Right cardiac atrium (tissue), 5 donors: ENCODE data around the gene P2RX5. TPM values are rescaled to one million over a fixed set of nuclear protein-coding genes. Genes with fewer than 3 reads are reported as not detected.
A peak's percentile ranks its signal among the peaks of the same experiment; 100 is the strongest.

Source experiments
- ATAC-seq, 2 donors: fragments of 200-7000 bp; cut with Tn5 transposase; one replicate each; pipeline versions ENCODE4 v1.8.0 to v1.9.1; 2020; ENCODE audit warnings: moderate library complexity in 2 of 2, mild to moderate bottlenecking in 1 of 2
- DNase-seq, 3 donors: peaks; one replicate each; pipeline ENCODE4 v3.0.0-alpha.2; 2020
- H3K27ac ChIP-seq: one replicate; pipeline ENCODE4 v1.5.1; 2013; ENCODE audit warnings: mild to moderate bottlenecking, low read length, control low read depth, moderate library complexity
- H3K27me3 ChIP-seq: one replicate; pipeline ENCODE4 v1.6.1; 2013; ENCODE audit not compliant: control insufficient read depth, insufficient read depth
- H3K4me1 ChIP-seq: one replicate; pipeline ENCODE4 v1.6.1; 2013; ENCODE audit warnings: low read length; ENCODE audit not compliant: control insufficient read depth, insufficient read depth
- H3K4me3 ChIP-seq: one replicate; pipeline ENCODE4 v1.5.1; 2013; ENCODE audit warnings: low read length, control low read depth
- H3K9me3 ChIP-seq: one replicate; pipeline ENCODE4 v1.6.1; 2013; ENCODE audit warnings: low read length; ENCODE audit not compliant: control insufficient read depth
- WGBS: extraction: QIAGEN DNeasy Blood & Tissue Kit; methylation state at CpG from one replicate; pipeline ENCODE4 v1.1.7; 2013; 5-methylcytosine and 5-hydroxymethylcytosine counted together
- intact Hi-C, 4 donors: fragments of 100-400 bp; cut with DNase I; formaldehyde crosslinking; loops; one replicate each; pipeline versions ENCODE4 v1.11.0 to v1.14.0; 2022 to 2023
- polyA plus RNA-seq: library from polyadenylated mRNA; stranded (reverse); fragments of 200-250 nt; gene quantifications from one replicate; pipeline ENCODE4 v1.2.3, GENCODE V29; 2013
- total RNA-seq, 4 donors: library from RNA; stranded (reverse); fragmentation: NEBNext Ultra II Directional; extraction: Animal tissue kit (Norgen Biotek cat#: 25700); gene quantifications; one replicate each; pipeline ENCODE4 v1.2.1, GENCODE V29; 2021
- donor health status: healthy with polysubstance abuse.
- donor health status: DM: no; HTN: yes; CAD: no.
- donor health status: DM: no; HTN: no; CAD: no.
- donor health status: DM: no; HTN: yes; CAD: no; lungs with severe emphysema.
- donor health status: DM: yes; HTN: yes; CAD: no.

The P2RX5 gene
- total and polyA plus RNA-seq, 5 donors: 5.8 to 12.5 (median 8.6) TPM

DNA sequence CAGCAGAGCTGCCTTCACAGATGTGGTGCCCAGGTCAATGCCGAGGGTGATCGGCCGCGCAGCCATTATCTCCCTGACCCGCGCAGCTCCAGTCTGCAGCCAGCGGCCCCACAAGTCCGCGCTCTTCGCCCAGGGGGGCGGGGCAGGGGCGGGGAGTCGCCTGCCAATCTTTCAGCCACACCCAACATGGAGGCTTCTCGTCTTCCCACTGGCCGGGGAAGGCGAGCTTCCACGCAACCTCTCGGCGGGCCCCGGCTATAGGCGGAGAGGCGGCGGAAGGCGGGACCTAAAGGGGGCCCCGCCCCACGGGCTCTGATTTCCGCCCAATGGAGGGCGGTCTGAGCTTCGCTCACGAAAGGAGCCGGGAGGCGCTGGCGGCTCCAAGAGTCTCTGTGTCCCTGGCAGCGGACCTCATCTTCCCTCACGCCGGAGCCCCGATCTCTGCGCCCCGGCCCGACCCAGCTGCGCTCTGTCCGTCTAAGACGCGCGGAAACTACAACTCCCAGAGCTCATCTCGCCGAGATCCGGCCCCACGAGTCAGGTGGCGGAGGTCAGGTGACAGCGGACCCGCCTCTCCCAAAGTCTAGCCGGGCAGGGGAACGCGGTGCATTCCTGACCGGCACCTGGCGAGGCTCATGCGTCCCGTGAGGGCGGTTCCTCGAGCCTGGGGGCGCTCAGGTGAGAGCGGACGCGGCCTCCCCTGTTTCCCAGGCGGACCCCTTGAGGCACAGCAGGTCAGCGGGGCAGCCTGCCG lies 59.6 kb downstream of the P2RX5 start, which contains the start of the genes CTNS and SHPK:
Gene CTNS (plus strand): TSS at position 607 of the 754 bp plus-strand sequence. CDS start 3,447 bp downstream, outside the sequence.
Gene SHPK (minus strand): TSS at position 97 of the 754 bp plus-strand sequence. CDS start 31 bp downstream, at position 66.
- H3K27me3 ChIP-seq: no peaks in the 10 kb centered on the region
- ATAC-seq (peak; percentile 97 to 99), DNase-seq (peak; percentile 97 to 99 (median 99))
- intact Hi-C loops: loop anchor here in 2 of 4 donors (10.0 kb wide), 1 partner anchor 102 kb away; no protein-coding TSS in a partner anchor
- peak within 1 kb of the TSS; percentile 93 for H3K27ac ChIP-seq
- under 1% methylated on average over 68 of the region's 68 CpGs for WGBS
- peaks cover 7% of the 10 kb centered on the region for H3K4me1 ChIP-seq
- H3K4me3 ChIP-seq: peak within 1 kb of the TSS; percentile 79
- H3K9me3 ChIP-seq: no peaks in the 10 kb centered on the region

DNA sequence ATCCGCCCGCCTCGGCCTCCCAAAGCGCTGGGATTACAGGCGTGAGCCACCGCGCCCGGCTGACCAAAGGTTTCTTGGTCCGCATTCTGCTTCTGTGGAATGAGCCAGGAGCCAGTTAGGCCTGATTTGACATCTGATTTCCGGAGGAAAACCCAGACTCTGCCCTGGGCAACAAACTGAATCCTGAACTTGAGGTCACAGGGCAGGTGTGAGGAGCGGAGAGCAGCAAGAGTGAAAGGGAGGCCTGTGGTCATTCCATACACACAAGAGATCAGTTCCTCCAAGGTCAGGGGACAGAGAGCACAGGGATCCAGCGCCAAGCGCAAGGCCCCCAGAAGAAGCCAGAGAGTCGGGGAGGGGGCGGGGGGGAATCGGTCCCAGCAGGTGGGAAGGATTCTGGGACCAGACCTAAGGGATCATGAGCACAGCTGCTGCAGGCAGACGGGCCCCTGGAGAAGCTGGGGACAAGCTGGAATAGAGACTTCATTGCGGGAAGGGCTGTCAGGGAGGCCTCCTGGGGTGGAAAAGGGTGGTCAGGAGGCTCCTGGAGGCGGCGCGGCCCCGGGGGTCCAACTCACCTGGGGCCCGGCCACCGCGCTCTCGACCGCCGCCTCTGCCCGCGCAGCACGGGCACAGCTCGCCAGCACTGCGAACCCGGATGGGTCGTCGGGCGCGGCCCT lies 60.3 kb downstream of the P2RX5 start:
- Histone ChIP-seq H3K4me3 (peak overlapping the region; percentile 79), H3K4me1 (peaks cover 4% of the 10 kb centered on the region), H3K27ac (peak overlapping the region; percentile 67), H3K9me3 (no peaks in the 10 kb centered on the region), H3K27me3 (no peaks in the 10 kb centered on the region)
- DNase-seq: peak in 1 of 3 donors; percentile 64
- ATAC-seq: no peak
- intact Hi-C loops: loop anchor here in 2 of 4 donors (10.0 kb wide), 1 partner anchor 101 kb away; no protein-coding TSS in a partner anchor
- WGBS: 21% methylated on average over 38 of the region's 38 CpGs

DNA sequence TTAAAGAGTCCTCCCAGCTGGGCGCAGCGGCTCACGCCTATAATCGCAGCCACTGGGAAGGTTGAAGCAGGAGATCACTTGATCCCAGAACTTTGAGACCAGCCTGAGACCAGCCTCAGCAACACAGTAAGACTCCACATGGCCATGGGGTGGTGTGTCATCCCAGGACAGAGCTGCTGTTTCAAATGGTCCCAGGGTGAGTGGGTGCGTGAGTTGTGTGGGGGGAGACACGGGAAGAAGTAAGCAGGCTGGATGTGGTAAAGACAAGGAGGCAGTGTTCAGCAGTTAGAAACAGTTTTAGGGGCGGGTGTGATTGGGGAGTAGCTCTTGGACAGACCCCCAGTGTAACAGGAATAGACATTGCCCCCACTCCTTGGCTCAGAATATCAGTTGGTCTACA lies 63.7 kb downstream of the P2RX5 start:
- Histone ChIP-seq H3K27me3 (no peaks in the 10 kb centered on the region), H3K9me3 (no peaks in the 10 kb centered on the region), H3K4me1 (no peaks in the 10 kb centered on the region), H3K27ac (no peak overlapping the region), H3K4me3 (no peak overlapping the region)
- WGBS: 93% methylated on average over 7 of the region's 7 CpGs
- no peak for DNase-seq
- no peak for ATAC-seq
- intact Hi-C loops: loop anchor here in 2 of 4 donors (10.0 kb wide), 1 partner anchor 97 kb away; no protein-coding TSS in a partner anchor

DNA sequence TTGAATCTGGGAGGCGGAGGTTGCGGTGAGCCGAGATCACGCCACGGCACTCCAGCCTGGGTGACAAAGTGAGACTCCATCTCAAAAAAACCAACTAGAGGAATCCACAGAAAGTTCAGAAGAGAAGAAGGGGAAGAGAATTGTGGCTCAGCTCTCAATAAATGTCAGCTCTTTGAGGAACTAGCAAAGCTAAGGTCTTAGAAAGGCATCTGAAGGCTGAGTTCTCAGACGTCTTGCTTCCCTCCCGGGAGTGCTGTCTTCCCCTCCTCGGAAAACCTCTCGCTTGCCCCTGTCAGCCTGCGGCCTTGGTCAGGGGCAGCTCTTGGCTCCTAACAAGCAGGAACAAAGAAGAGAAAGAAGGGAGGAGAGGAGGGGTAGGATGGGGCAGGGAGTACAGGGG lies 65.2 kb downstream of the P2RX5 start:
- no peak for ATAC-seq
- Histone ChIP-seq H3K4me1 (no peaks in the 10 kb centered on the region), H3K27me3 (no peaks in the 10 kb centered on the region), H3K9me3 (no peaks in the 10 kb centered on the region), H3K4me3 (no peak overlapping the region), H3K27ac (no peak overlapping the region)
- WGBS: 83% methylated on average over 10 of the region's 10 CpGs
- intact Hi-C loops: loop anchor here in 2 of 4 donors (10.0 kb wide), 1 partner anchor 96 kb away; no protein-coding TSS in a partner anchor
- no peak for DNase-seq

DNA sequence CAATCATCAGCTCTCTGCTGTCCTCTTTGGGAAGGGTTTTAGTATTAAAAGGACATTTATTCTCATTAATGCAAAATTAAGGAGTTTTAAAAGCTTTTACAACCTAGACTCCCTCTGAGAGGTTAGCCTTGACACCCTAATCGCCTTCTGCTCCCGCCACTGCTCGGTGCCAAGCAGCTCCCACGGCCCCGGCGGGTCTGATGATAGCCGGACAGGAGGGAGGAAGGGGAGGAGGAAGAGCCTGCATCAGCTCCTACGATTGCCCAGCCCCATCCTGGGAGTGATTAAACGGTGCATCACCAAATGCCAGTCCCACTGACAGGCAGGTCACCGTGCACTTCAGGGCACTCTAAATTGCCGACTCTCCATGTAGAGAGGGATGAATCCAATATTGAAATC lies 68.2 kb downstream of the P2RX5 start:
- 66% methylated on average over 11 of the region's 11 CpGs for WGBS
- Histone ChIP-seq H3K4me3 (no peak overlapping the region), H3K27me3 (no peaks in the 10 kb centered on the region), H3K27ac (no peak overlapping the region), H3K9me3 (no peaks in the 10 kb centered on the region), H3K4me1 (no peaks in the 10 kb centered on the region)
- no peak for ATAC-seq
- no peak for DNase-seq
- intact Hi-C loops: no loop called here

DNA sequence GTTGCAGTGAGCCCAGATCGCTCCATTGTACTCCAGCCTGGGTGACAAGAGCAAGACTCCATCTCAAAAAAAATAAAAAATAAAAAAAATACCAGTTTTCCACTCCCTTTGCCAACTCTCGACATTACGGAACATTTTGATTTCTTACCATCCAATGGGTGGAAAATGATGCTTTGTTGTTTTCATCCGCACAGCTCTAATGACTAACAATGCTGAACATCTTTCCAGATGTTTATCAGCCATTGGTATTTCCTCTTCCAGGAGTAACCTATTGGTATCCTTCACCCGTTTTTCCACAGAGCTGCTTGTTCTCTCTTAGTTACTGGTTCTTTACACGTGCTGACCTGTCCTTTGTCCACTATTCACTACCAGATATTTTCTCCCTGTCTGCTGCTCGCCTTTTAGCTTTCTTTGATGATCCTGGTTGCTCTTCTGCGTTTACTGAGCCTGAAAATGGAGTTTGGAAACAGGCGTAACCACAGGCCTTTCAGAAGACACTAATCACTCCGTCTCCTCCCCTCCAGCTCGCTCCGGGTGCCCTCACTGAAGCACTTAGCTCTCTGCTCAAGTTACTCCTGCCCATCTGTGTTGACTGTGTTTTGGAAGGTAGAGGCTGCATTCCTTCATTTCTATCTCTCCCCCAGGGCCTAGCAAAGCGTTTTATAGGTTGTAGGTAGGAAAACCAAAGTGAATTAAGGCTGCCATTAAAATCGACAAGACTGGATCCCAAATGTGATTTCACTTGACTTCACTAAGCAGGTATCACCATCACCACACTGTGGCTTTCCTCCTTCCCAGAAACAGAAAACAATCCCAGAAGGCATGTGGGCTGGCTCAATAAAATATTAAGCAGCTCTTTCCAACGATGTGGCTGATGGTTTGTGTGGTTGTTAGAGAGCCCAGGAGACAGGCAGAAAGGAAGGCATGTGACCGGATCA lies 68.9 kb downstream of the P2RX5 start:
- 63% methylated on average over 16 of the region's 16 CpGs for WGBS
- ATAC-seq: no peak
- Histone ChIP-seq H3K27ac (peak overlapping the region; percentile 50), H3K4me1 (no peaks in the 10 kb centered on the region), H3K4me3 (no peak overlapping the region), H3K9me3 (no peaks in the 10 kb centered on the region), H3K27me3 (no peaks in the 10 kb centered on the region)
- no peak for DNase-seq
- intact Hi-C loops: no loop called here

Other genes starting within 250 kb of the P2RX5 start
- 1 to 10 TPM in 1 of 4 donors, under 1 TPM in 1, not detected in 2; 0.45 to 1.6 TPM for gene SPATA22, start 224.3 kb downstream of the P2RX5 start, total RNA-seq
- 1.5 TPM for gene SPATA22, start 224.3 kb downstream of the P2RX5 start, polyA plus RNA-seq
- 1 to 10 TPM; 1.6 to 5.5 (median 2.5) TPM for gene ASPA, start 220.2 kb downstream of the P2RX5 start, total RNA-seq
- gene ASPA, start 220.2 kb downstream of the P2RX5 start, polyA plus RNA-seq: 1.6 TPM
- 1 to 10 TPM; 2.6 to 3.3 (median 2.8) TPM for gene TRPV3, start 138.3 kb downstream of the P2RX5 start, total RNA-seq
- gene TRPV3, start 138.3 kb downstream of the P2RX5 start, polyA plus RNA-seq: 1.6 TPM
- 1 to 10 TPM; 3.5 to 4.6 (median 3.7) TPM for gene TRPV1, start 86.7 kb downstream of the P2RX5 start, total RNA-seq
- 3.6 TPM for gene TRPV1, start 86.7 kb downstream of the P2RX5 start, polyA plus RNA-seq
- gene SHPK, start 59.9 kb downstream of the P2RX5 start, total RNA-seq: 1 to 10 TPM; 4.6 to 5.8 (median 4.9) TPM
- gene SHPK, start 59.9 kb downstream of the P2RX5 start, polyA plus RNA-seq: 2.9 TPM
- 10 to 100 TPM in 1 of 4 donors, 1 to 10 TPM in 3; 7.7 to 10.5 (median 8.4) TPM for gene CTNS, start 59.4 kb downstream of the P2RX5 start, total RNA-seq
- gene CTNS, start 59.4 kb downstream of the P2RX5 start, polyA plus RNA-seq: 7.4 TPM
- gene TAX1BP3, start 27.6 kb downstream of the P2RX5 start, total RNA-seq: 100 to 1,000 TPM; 156 to 184 (median 181) TPM
- gene TAX1BP3, start 27.6 kb downstream of the P2RX5 start, polyA plus RNA-seq: 248 TPM
- gene EMC6, start 27.3 kb downstream of the P2RX5 start, total RNA-seq: 10 to 100 TPM; 55.2 to 59.7 (median 56.4) TPM
- 137 TPM for gene EMC6, start 27.3 kb downstream of the P2RX5 start, polyA plus RNA-seq
- gene HASPIN, start 27.7 kb upstream of the P2RX5 start, total RNA-seq: under 1 TPM; 0.11 to 0.29 (median 0.19) TPM
- gene HASPIN, start 27.7 kb upstream of the P2RX5 start, polyA plus RNA-seq: 0.11 TPM
- 10 to 100 TPM; 21.9 to 25.7 (median 23.1) TPM for gene ITGAE, start 105.0 kb upstream of the P2RX5 start, total RNA-seq
- 39.4 TPM for gene ITGAE, start 105.0 kb upstream of the P2RX5 start, polyA plus RNA-seq
- 10 to 100 TPM; 24.7 to 33.5 (median 27.1) TPM for gene NCBP3, start 150.1 kb upstream of the P2RX5 start, total RNA-seq
- 13.9 TPM for gene NCBP3, start 150.1 kb upstream of the P2RX5 start, polyA plus RNA-seq
- 1 to 10 TPM; 4.2 to 6.7 (median 6.0) TPM for gene CAMKK1, start 196.9 kb upstream of the P2RX5 start, total RNA-seq
- 4.5 TPM for gene CAMKK1, start 196.9 kb upstream of the P2RX5 start, polyA plus RNA-seq
- 1 to 10 TPM in 3 of 4 donors, under 1 TPM in 1; 0.74 to 3.8 (median 1.4) TPM for gene P2RX1, start 220.3 kb upstream of the P2RX5 start, total RNA-seq
- gene P2RX1, start 220.3 kb upstream of the P2RX5 start, polyA plus RNA-seq: 1.1 TPM